GM23338 (cell line): ENCODE measurements around the gene KCNH4. TPM values are rescaled to one million over a fixed set of nuclear protein-coding genes. Genes with fewer than 3 reads are reported as not detected.

Experiments used
- ATAC-seq: fragments of 200-7000 bp; cut with Tn5 transposase; 3 replicates; pipeline ENCODE4 v1.9.1; 2020
- DNase-seq: peaks from one replicate; pipeline ENCODE4 v3.0.0-alpha.2; 2015; ENCODE audit warnings: low spot score
- H2AFZ ChIP-seq: fragments of 200-600 bp; sonication (generic); 2 replicates; pipeline ENCODE4 v1.8.0; 2016; ENCODE audit warnings: antibody characterized with exemption, mild to moderate bottlenecking, moderate library complexity
- H3F3A ChIP-seq: fragments of 200-600 bp; sonication (generic); replicated peaks from 2 replicates; pipeline ENCODE4 v1.8.0; 2017; ENCODE audit warnings: antibody characterized with exemption, mixed run types, low read depth
- H3K27ac ChIP-seq: fragments of 200-600 bp; sonication (generic); 2 replicates; pipeline ENCODE4 v1.6.1; 2016; ENCODE audit warnings: low read depth
- H3K27me3 ChIP-seq: fragments of 200-600 bp; sonication (generic); 2 replicates; pipeline ENCODE4 v1.8.0; 2016; ENCODE audit warnings: mild to moderate bottlenecking, mixed run types, moderate library complexity; ENCODE audit not compliant: insufficient read depth
- H3K36me3 ChIP-seq: fragments of 200-600 bp; sonication (generic); 2 replicates; pipeline ENCODE4 v1.8.0; 2016; ENCODE audit warnings: mild to moderate bottlenecking; ENCODE audit not compliant: insufficient read depth
- H3K4me1 ChIP-seq: fragments of 200-600 bp; sonication (generic); 2 replicates; pipeline ENCODE4 v1.8.0; 2016; ENCODE audit warnings: mild to moderate bottlenecking, moderate library complexity; ENCODE audit not compliant: insufficient read depth
- H3K4me2 ChIP-seq: fragments of 200-600 bp; sonication (generic); 2 replicates; pipeline ENCODE4 v1.7.1; 2017; ENCODE audit warnings: mixed run types
- H3K4me3 ChIP-seq: fragments of 200-600 bp; sonication (generic); 2 replicates; pipeline ENCODE4 v1.6.1; 2016; ENCODE audit warnings: mixed run types
- H3K79me2 ChIP-seq: fragments of 200-600 bp; sonication (generic); replicated peaks from 2 replicates; pipeline ENCODE4 v1.8.0; 2017; ENCODE audit warnings: mild to moderate bottlenecking; ENCODE audit not compliant: insufficient read depth
- H3K9me2 ChIP-seq: fragments of 200-600 bp; sonication (generic); 2 replicates; pipeline ENCODE4 v1.8.0; 2017; ENCODE audit not compliant: insufficient read depth
- H4K20me1 ChIP-seq: fragments of 200-600 bp; sonication (generic); replicated peaks from 2 replicates; pipeline ENCODE4 v1.8.0; 2017; ENCODE audit warnings: mild to moderate bottlenecking; ENCODE audit not compliant: insufficient read depth
- H3K27ac Mint-ChIP-seq: 2 replicates; pipeline ENCODE4 v1.8.0; 2020; ENCODE audit warnings: inconsistent platforms, mild to moderate bottlenecking, moderate library complexity, mixed read lengths
- H3K27me3 Mint-ChIP-seq: 3 replicates; pipeline ENCODE4 v1.8.0; 2022; ENCODE audit warnings: low read depth, mild to moderate bottlenecking, moderate library complexity, mixed read lengths, inconsistent platforms; ENCODE audit not compliant: insufficient read depth, poor library complexity
- H3K36me3 Mint-ChIP-seq: 3 replicates; pipeline ENCODE4 v1.8.0; 2021; ENCODE audit warnings: low read depth, mild to moderate bottlenecking, inconsistent platforms, moderate library complexity, mixed read lengths
- H3K4me1 Mint-ChIP-seq: 3 replicates; pipeline ENCODE4 v1.8.0; 2020; ENCODE audit warnings: mild to moderate bottlenecking, inconsistent platforms, mixed read lengths
- H3K4me3 Mint-ChIP-seq: 3 replicates; pipeline ENCODE4 v1.8.0; 2021; ENCODE audit warnings: moderate library complexity, mild to moderate bottlenecking, inconsistent platforms, mixed read lengths
- H3K9me3 Mint-ChIP-seq: 3 replicates; pipeline ENCODE4 v1.8.0; 2020; ENCODE audit warnings: moderate library complexity, mild to moderate bottlenecking, inconsistent platforms, mixed read lengths
- CREB1 ChIP-seq: fragments of 250-450 bp; sonication (Bioruptor Pico); IDR thresholded peaks from 2 replicates; pipeline ENCODE4 v1.5.0; 2020; ENCODE audit warnings: low read depth, mild to moderate bottlenecking, moderate library complexity
- CTCF ChIP-seq, 2 experiments: fragments of 200-600 bp in 1 of 2; sonication (generic) in 1 of 2; conservative IDR thresholded peaks; 2 replicates each; pipeline versions ENCODE4 v1.5.1 to v1.6.1; 2016 to 2017; ENCODE audit warnings: antibody characterized with exemption in 2 of 2, low read depth in 2 of 2, mild to moderate bottlenecking in 2 of 2, moderate library complexity in 1 of 2
- EZH2 ChIP-seq: fragments of 200-600 bp; sonication (generic); IDR thresholded peaks from one replicate; pipeline ENCODE4 v1.8.0; 2017; ENCODE audit warnings: antibody characterized with exemption, mild to moderate bottlenecking, low read depth; ENCODE audit not compliant: unreplicated experiment
- EZH2phosphoT487 ChIP-seq: fragments of 200-600 bp; sonication (generic); IDR thresholded peaks from one replicate; pipeline ENCODE4 v1.8.1; 2018; ENCODE audit warnings: antibody characterized with exemption; ENCODE audit not compliant: unreplicated experiment
- JUNB ChIP-seq: IDR thresholded peaks from one replicate; pipeline ENCODE4 v1.6.1; 2016; ENCODE audit warnings: antibody characterized with exemption; ENCODE audit not compliant: unreplicated experiment
- NANOG ChIP-seq: IDR thresholded peaks from 2 replicates; pipeline ENCODE4 v1.6.1; 2016; ENCODE audit warnings: antibody characterized with exemption, borderline replicate concordance
- POLR2AphosphoS5 ChIP-seq: IDR thresholded peaks from 2 replicates; pipeline ENCODE4 v1.6.1; 2016; ENCODE audit warnings: antibody characterized with exemption, low read depth
- REST ChIP-seq: IDR thresholded peaks from one replicate; pipeline ENCODE4 v1.6.1; 2018; ENCODE audit warnings: antibody characterized with exemption; ENCODE audit not compliant: unreplicated experiment
- STAT1 ChIP-seq: IDR thresholded peaks from one replicate; pipeline ENCODE4 v1.6.1; 2016; ENCODE audit warnings: antibody characterized with exemption; ENCODE audit not compliant: unreplicated experiment
- ZNF114 ChIP-seq: fragments of 250-450 bp; sonication (Bioruptor Pico); IDR thresholded peaks from 2 replicates; pipeline ENCODE4 v1.5.0; 2020; ENCODE audit warnings: mild to moderate bottlenecking, moderate library complexity
- ZNF331 ChIP-seq: fragments of 250-450 bp; sonication (Bioruptor Pico); IDR thresholded peaks from 2 replicates; pipeline ENCODE4 v1.5.0; 2020; ENCODE audit warnings: low read depth, mild to moderate bottlenecking, moderate library complexity
- polyA plus RNA-seq: library from polyadenylated mRNA; unstranded; fragments of >200 nt; fragmentation: Nextera tagmentation; extraction: Ambion mirVana; gene quantifications from 2 replicates; pipeline ENCODE4 v1.2.1, GENCODE V29; 2016
- total RNA-seq: library from RNA; depleted of rRNA; stranded (reverse); fragments of >200 nt; shearing (Covaris generic); gene quantifications from 2 replicates; pipeline ENCODE4 v1.2.3, GENCODE V29; 2014
- TF ChIP-seq, protein P1 (sequence below): fragments of 250-450 bp; sonication (Bioruptor Pico); IDR thresholded peaks from 2 replicates; pipeline ENCODE4 v1.5.0; 2020; ENCODE audit warnings: mild to moderate bottlenecking, moderate library complexity
- TF ChIP-seq, protein P2 (sequence below): IDR thresholded peaks from 2 replicates; pipeline ENCODE4 v1.6.1; 2016; ENCODE audit warnings: antibody characterized with exemption

KCNH4 gene
- total and polyA plus RNA-seq, 2 experiments from 2014 or later, result 0.08 to 0.49 TPM

DNA sequence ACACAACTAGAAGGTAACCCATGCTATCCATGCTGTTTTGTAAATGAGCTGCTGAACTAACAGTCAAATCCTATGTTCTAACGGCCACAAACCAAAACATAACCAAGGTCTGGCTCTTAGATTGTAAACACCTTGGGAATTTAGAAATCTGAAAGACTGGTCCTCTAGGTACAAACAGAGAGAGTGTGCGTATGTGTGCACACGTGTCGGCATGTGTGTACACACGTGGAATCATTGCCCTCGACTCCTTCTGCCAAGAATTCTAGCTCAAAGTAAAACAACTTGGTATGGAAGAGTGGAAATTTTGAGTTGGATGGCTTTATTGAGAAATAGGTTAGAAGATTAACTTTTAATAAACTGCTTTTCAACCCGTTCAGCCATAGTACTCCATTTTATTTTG, 31.4 kb upstream of the KCNH4 start:
- Histone ChIP-seq H3K4me1 (no peaks in the 10 kb centered on the region), H2AFZ (no peak overlapping the region), H3K9me2 (no peaks in the 10 kb centered on the region), H3K4me2 (no peak overlapping the region), H3K36me3 (peaks cover 24% of the 10 kb centered on the region), H3K79me2 (no peaks in the 10 kb centered on the region), H3K4me3 (no peak overlapping the region), H3K27me3 (no peaks in the 10 kb centered on the region), H4K20me1 (peaks cover 2% of the 10 kb centered on the region; the same call in 1 of the 2 replicates), H3K27ac (0 out of 2 replicates have a peak overlapping the region, but pooled peaks have one; percentile 39), H3F3A (no peaks in the 10 kb centered on the region; the same call in 1 of the 2 replicates)
- Mint-ChIP-seq H3K4me1 (no peaks in the 10 kb centered on the region), H3K27ac (no peak overlapping the region), H3K36me3 (peaks cover 46% of the 10 kb centered on the region), H3K4me3 (no peak overlapping the region), H3K9me3 (no peaks in the 10 kb centered on the region), H3K27me3 (peaks cover 1% of the 10 kb centered on the region)
- DNase-seq (no peak), ATAC-seq (no peak)
- no peak for TF ChIP-seq CTCF (conservative IDR thresholded peaks at IDR 0.05; ENCODE audit: low read depth in 2 of 2)
- no peak for TF ChIP-seq EZH2
- TF ChIP-seq CREB1, result no peak
- no peak for TF ChIP-seq STAT1
- no peak for TF ChIP-seq ZNF114 (CRISPR knock-in tag)
- no peak for TF ChIP-seq JUNB
- no peak for TF ChIP-seq EZH2phosphoT487
- TF ChIP-seq, protein P1, sequence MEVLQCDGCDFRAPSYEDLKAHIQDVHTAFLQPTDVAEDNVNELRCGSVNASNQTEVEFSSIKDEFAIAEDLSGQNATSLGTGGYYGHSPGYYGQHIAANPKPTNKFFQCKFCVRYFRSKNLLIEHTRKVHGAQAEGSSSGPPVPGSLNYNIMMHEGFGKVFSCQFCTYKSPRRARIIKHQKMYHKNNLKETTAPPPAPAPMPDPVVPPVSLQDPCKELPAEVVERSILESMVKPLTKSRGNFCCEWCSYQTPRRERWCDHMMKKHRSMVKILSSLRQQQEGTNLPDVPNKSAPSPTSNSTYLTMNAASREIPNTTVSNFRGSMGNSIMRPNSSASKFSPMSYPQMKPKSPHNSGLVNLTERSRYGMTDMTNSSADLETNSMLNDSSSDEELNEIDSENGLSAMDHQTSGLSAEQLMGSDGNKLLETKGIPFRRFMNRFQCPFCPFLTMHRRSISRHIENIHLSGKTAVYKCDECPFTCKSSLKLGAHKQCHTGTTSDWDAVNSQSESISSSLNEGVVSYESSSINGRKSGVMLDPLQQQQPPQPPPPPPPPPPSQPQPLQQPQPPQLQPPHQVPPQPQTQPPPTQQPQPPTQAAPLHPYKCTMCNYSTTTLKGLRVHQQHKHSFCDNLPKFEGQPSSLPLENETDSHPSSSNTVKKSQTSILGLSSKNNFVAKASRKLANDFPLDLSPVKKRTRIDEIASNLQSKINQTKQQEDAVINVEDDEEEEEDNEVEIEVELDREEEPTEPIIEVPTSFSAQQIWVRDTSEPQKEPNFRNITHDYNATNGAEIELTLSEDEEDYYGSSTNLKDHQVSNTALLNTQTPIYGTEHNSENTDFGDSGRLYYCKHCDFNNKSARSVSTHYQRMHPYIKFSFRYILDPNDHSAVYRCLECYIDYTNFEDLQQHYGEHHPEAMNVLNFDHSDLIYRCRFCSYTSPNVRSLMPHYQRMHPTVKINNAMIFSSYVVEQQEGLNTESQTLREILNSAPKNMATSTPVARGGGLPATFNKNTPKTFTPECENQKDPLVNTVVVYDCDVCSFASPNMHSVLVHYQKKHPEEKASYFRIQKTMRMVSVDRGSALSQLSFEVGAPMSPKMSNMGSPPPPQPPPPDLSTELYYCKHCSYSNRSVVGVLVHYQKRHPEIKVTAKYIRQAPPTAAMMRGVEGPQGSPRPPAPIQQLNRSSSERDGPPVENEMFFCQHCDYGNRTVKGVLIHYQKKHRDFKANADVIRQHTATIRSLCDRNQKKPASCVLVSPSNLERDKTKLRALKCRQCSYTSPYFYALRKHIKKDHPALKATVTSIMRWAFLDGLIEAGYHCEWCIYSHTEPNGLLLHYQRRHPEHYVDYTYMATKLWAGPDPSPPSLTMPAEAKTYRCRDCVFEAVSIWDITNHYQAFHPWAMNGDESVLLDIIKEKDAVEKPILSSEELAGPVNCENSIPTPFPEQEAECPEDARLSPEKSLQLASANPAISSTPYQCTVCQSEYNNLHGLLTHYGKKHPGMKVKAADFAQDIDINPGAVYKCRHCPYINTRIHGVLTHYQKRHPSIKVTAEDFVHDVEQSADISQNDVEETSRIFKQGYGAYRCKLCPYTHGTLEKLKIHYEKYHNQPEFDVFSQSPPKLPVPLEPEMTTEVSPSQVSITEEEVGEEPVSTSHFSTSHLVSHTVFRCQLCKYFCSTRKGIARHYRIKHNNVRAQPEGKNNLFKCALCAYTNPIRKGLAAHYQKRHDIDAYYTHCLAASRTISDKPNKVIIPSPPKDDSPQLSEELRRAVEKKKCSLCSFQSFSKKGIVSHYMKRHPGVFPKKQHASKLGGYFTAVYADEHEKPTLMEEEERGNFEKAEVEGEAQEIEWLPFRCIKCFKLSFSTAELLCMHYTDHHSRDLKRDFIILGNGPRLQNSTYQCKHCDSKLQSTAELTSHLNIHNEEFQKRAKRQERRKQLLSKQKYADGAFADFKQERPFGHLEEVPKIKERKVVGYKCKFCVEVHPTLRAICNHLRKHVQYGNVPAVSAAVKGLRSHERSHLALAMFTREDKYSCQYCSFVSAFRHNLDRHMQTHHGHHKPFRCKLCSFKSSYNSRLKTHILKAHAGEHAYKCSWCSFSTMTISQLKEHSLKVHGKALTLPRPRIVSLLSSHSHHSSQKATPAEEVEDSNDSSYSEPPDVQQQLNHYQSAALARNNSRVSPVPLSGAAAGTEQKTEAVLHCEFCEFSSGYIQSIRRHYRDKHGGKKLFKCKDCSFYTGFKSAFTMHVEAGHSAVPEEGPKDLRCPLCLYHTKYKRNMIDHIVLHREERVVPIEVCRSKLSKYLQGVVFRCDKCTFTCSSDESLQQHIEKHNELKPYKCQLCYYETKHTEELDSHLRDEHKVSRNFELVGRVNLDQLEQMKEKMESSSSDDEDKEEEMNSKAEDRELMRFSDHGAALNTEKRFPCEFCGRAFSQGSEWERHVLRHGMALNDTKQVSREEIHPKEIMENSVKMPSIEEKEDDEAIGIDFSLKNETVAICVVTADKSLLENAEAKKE (CRISPR knock-in tag), result no peak
- TF ChIP-seq NANOG, result no peak
- no peak for TF ChIP-seq REST
- TF ChIP-seq, protein P2, sequence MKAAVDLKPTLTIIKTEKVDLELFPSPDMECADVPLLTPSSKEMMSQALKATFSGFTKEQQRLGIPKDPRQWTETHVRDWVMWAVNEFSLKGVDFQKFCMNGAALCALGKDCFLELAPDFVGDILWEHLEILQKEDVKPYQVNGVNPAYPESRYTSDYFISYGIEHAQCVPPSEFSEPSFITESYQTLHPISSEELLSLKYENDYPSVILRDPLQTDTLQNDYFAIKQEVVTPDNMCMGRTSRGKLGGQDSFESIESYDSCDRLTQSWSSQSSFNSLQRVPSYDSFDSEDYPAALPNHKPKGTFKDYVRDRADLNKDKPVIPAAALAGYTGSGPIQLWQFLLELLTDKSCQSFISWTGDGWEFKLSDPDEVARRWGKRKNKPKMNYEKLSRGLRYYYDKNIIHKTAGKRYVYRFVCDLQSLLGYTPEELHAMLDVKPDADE, result no peak
- no peak for TF ChIP-seq POLR2AphosphoS5
- TF ChIP-seq ZNF331 (CRISPR knock-in tag), result no peak
